Stimulated activated CD8-positive, alpha-beta memory T cell treated with anti-CD3 and anti-CD28 coated beads, Interleukin-12 subunit alpha, Interleukin-12 subunit beta, amount 100 ng/mL, for 1 hour (primary cell): ENCODE data around the gene PAK5.

Source experiments
- DNase-seq: peaks from one replicate; pipeline ENCODE4 v3.0.0-alpha.2; 2020; ENCODE audit warnings: low read depth

PAK5 gene

DNA sequence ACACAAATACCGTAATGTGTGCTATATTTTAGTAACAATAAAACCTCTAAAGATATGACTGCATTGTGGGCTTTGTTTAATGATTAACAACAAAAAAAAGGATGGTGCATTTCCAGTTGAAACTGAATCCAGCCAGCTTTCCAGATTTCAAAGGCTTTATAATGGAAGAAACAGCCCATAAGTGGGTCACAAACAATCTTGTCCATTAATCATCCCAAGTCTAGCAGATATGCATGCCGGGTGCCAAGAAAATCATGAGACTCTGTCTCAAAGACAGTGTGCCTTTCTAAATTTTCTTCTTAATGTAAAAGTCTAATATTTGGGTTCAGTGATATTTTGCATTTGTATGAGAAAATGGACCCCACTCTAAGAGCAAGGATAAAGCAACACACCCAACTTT, 345.1 kb downstream of the PAK5 start:
- no peak for DNase-seq

- no peak for DNase-seq
Measured at GRCh38 chr20:9492067-9492466, 346.8 kb downstream of the PAK5 start.

DNA sequence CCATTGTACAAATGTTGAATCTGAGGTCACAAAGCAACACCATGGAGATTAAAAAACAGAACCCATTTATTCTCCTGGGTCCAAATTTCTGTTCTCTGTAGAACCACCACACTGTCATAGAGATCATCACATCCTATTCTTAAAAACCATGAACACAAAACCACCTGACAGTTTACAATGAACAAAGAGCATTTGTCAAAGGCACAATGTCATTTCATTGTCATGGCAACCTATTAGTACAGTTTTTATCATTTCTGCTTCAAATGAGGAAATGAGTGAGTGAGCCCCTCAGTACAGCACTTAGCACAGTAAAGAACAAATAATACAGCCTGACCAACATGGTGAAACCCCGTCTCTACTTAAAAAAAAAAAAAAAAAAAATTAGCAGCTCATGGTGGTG, 347.6 kb downstream of the PAK5 start:
- no peak for DNase-seq

DNA sequence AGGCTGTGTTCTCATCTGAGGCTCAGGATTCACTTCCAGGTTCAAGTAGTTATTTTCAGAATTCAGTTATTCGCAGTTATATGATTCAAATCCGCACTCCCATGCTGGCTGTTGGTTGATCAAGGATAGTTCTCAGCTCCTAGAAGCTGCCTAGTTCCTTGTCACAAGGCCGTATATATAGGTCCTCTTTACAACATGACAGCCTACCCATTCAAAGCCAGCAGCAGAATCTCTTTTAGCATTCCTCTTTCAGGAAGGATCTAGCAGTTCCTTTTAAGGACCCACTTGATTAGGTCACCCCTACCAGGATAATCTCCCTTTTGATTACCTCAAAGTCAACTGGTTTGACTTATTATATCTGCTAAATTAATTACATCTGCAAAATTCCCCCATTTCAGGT, 348.2 kb downstream of the PAK5 start:
- DNase-seq: no peak

GRCh38 chr20:9490161-9490560, 348.7 kb downstream of the PAK5 start:
- no peak for DNase-seq

- no peak for DNase-seq
Measured at GRCh38 chr20:9488063-9488462, 350.8 kb downstream of the PAK5 start.
